Omental fat pad (tissue), 4 donors: ENCODE measurements around the gene CRYBB1. TPM values are rescaled to one million over a fixed set of nuclear protein-coding genes. Genes with fewer than 3 reads are reported as not detected.

Experiments used
- ATAC-seq: fragments of 150-250 bp; one replicate; pipeline ENCODE4 v1.9.1; 2016; ENCODE audit warnings: mild to moderate bottlenecking, moderate library complexity; ENCODE audit not compliant: low FRiP score
- DNase-seq: peaks from one replicate; pipeline ENCODE4 v3.0.0-alpha.2; 2019; ENCODE audit warnings: low spot score
- total RNA-seq, 4 donors: library from RNA; depleted of rRNA; stranded (reverse); fragments of >200 nt; gene quantifications; one replicate each; pipeline ENCODE4 v1.1.0, GENCODE V29; 2016
- TF ChIP-seq, protein P1 (sequence below), 3 donors: fragments of 450-650 bp; IDR thresholded peaks; one replicate each; pipeline ENCODE4 v1.5.1; 2016 to 2017; ENCODE audit warnings: antibody characterized with exemption in 3 of 3, mild to moderate bottlenecking in 3 of 3, moderate library complexity in 2 of 3

Gene CRYBB1
- total RNA-seq, 4 donors from 2014 or later: 0.96 to 2.2 (median 1.9) TPM

DNA sequence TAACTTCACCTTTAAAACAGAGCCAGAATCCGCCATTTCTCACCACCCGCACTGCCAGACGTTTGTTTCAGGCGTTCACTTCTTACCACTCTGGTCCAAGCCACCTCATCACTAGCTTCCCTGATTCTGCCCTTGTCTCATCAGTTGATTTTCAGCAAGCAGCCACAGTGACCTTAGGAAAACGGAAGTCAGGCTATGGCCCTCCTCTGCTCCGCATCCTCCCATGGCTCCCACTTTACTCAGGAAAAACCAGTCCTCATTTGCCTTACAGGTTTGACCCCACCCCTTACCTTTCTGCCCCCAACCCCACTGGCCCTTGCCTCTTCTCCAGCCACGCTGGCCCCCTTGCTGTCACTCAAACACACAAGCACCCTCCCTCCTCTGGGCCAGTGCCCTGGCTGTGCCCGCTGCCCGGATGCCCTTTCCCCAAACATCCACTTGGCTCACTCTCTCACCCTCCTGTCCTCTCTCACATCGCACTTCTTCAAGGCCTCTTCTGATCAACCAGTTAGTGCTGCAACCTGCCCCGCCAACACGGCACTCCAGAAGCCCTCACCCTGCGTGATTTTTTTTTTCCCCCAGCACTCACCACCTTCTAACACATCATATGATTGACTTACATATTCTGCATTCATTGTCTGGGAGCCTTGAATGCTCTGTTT, 46.8 kb downstream of the CRYBB1 start:
- DNase-seq (no peak), ATAC-seq (no peak)
- TF ChIP-seq, protein P1, sequence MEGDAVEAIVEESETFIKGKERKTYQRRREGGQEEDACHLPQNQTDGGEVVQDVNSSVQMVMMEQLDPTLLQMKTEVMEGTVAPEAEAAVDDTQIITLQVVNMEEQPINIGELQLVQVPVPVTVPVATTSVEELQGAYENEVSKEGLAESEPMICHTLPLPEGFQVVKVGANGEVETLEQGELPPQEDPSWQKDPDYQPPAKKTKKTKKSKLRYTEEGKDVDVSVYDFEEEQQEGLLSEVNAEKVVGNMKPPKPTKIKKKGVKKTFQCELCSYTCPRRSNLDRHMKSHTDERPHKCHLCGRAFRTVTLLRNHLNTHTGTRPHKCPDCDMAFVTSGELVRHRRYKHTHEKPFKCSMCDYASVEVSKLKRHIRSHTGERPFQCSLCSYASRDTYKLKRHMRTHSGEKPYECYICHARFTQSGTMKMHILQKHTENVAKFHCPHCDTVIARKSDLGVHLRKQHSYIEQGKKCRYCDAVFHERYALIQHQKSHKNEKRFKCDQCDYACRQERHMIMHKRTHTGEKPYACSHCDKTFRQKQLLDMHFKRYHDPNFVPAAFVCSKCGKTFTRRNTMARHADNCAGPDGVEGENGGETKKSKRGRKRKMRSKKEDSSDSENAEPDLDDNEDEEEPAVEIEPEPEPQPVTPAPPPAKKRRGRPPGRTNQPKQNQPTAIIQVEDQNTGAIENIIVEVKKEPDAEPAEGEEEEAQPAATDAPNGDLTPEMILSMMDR (IDR thresholded peaks at IDR 0.05): no peak

DNA sequence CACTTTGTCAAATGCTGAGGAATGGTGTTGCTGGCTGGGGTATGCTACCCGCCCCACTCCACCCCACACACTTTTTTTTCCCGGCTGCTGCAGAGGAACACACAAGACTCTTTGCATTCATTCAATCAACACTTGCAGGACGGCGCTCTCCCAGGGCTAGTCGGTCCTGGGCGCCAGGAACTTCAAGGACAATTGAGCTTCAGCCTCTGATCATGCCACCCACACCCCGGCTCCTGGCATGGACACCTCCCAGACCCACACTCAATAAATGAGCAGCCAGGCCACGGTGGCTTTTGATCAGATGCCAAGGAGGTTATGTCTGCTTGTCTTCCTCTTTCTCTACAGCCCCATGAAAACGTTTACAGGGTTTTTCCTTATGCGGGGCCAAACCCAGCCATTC, 47.7 kb downstream of the CRYBB1 start:
- TF ChIP-seq, protein P1 (IDR thresholded peaks at IDR 0.05): no peak
- no peak for DNase-seq
- ATAC-seq: no peak

DNA sequence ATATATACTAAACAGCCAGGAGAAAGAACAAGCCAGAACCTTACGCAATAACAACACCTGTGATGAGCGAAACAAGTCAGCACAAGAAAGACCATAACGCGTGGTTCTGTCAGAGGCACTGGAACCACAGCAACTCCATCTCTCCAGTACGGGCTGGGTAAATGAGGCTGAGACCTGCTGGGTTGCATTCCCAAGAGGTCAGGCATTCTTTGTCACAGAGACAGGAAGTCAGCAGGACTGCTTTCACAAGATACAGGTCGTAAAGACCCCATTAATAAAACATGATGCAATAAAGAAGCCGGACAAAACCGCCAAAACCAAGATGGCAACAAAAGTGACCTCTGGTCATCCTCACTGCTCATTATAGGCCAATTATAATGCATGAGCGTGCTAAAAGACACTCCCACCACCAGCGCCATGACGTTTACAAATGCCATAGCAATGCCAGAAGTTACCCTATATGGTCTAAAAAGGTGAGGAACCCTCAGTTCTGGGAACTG, 49.6 kb downstream of the CRYBB1 start:
- TF ChIP-seq, protein P1 (IDR thresholded peaks at IDR 0.05): no peak
- ATAC-seq (no peak), DNase-seq (no peak)

DNA sequence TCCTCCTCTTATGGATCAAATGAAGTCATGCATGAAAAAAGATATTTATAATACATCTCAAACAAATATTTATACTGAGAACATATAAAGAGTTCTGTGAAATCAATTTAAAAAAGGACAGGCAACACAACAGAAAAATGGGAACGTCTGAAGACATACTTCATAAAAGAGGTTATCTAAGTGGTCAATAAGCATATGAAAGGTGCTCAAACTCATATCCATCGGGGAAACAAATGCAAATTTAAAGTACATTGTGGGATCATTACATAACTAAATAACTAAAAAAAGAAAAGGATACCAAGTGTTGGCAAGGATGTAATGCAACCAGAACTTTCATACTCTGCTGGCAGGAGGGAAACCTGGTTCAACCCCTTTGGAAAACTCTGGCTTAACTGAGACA, 50.2 kb downstream of the CRYBB1 start:
- TF ChIP-seq, protein P1 (IDR thresholded peaks at IDR 0.05): no peak
- no peak for DNase-seq
- ATAC-seq: no peak

DNA sequence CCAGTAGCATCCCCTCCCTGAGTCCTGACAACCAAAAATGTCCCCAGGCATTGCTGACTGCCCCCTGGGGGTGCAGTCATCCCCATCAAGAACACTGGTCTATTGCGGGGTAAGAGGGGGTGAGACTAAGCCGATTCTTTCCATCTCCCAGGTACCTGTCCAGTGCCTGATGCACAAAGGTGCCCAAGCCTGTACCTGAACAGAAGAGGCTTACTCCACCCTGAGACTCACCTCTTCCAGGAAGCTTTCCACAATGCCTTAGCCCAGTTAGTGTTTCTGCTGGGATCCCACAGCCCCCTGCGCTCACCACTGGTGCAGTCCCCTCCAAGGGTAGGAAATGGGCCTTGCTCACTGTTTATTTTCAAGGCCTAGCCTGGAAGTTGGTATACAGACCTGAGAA, 50.8 kb downstream of the CRYBB1 start:
- no peak for DNase-seq
- ATAC-seq: no peak
- TF ChIP-seq, protein P1 (IDR thresholded peaks at IDR 0.05): no peak

DNA sequence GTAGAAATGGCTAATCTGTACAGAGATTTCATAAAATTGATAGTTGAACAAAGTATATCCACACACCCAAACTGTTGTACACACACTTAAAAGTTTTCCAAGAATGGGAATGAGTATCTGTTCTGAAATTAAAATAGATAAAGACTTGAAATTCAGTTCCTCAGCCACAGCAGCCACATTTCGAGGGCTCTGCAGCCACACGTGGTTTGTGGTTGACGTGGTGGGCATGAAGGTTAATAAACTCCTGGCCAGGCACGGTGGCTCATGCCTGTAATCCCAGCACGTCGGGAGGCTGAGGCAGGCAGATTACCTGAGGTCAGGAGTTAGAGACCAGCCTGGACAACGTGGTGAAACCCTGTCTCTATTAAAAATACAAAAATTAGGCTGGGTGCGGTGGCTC, 51.9 kb downstream of the CRYBB1 start:
- ATAC-seq (no peak), DNase-seq (no peak)
- TF ChIP-seq, protein P1 (IDR thresholded peaks at IDR 0.05): no peak

DNA sequence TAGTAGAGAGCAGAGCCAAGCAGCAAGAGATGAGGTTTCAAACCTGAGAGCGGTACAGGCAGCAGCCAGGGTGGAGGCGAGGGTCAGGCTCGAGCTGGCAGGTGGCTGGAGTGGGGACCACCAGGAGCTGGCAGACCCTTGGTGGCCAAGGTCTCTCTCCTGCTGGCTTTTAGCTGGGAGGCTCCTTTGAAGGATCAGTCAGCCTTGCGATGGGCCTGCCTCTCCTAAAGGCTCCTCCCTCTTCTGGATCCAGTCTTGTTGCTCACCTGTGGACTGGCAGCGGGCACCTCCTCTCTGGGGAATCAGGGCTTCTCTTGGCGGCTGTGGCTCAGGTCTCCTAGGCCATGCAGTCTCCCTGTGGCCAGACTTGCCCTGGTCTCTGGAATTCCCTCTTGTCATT, 52.6 kb downstream of the CRYBB1 start:
- ATAC-seq (no peak), DNase-seq (no peak)
- TF ChIP-seq, protein P1 (IDR thresholded peaks at IDR 0.05): no peak
